Measurements from ENCODE around the gene ELAC2. TPM values are rescaled to one million over a fixed set of nuclear protein-coding genes. Genes with fewer than 3 reads are reported as not detected.

Gene ELAC2
- total and polyA plus RNA-seq, 10 donors = 29.4 to 110 (median 70.2) TPM

- H3K27ac ChIP-seq = no peak overlapping the region
- no peaks in the 10 kb centered on the region for H3K9me3 ChIP-seq
- no peak for TF ChIP-seq CTCF (IDR thresholded peaks at IDR 0.05 in 8 of 11, conservative IDR thresholded peaks at IDR 0.05 in 3 of 11)
- TF ChIP-seq POLR2A (IDR thresholded peaks at IDR 0.05) = no peak
- TF ChIP-seq POLR2AphosphoS5 (IDR thresholded peaks at IDR 0.05) = no peak
- 87 to 96% (median 94%) methylated on average over 5 of the region's 5 CpGs for WGBS, 5 donors
- H3K27me3 ChIP-seq (replicated peaks in 1 of 7) = no peaks in the 10 kb centered on the region
- intact Hi-C loops (cut with DNase I; ENCODE audit: low total_unique reads) = no loop called here
- H3K4me3 ChIP-seq = no peak overlapping the region
- H3K36me3 ChIP-seq = peaks cover 7 to 100% (median 100%) of the 10 kb centered on the region in 6 donors
- no peak for DNase-seq
- H3K4me1 ChIP-seq = peaks cover 0 to 10% (median 0%) of the 10 kb centered on the region in 6 donors
Measured at GRCh38 chr17:12998874-12999273, 19.0 kb downstream of the ELAC2 start.

GRCh38 chr17:12998461-12998860, 19.4 kb downstream of the ELAC2 start:
- no peak for TF ChIP-seq POLR2AphosphoS5 (IDR thresholded peaks at IDR 0.05)
- TF ChIP-seq POLR2A (IDR thresholded peaks at IDR 0.05) = no peak
- no peak for TF ChIP-seq CTCF (IDR thresholded peaks at IDR 0.05 in 8 of 11, conservative IDR thresholded peaks at IDR 0.05 in 3 of 11)
- Histone ChIP-seq H3K27ac (no peak overlapping the region), H3K4me1 (peaks cover 0 to 9% (median 0%) of the 10 kb centered on the region in 6 donors), H3K27me3 (replicated peaks in 1 of 7) (no peaks in the 10 kb centered on the region), H3K9me3 (no peaks in the 10 kb centered on the region), H3K4me3 (no peak overlapping the region), H3K36me3 (peaks cover 7 to 100% (median 100%) of the 10 kb centered on the region in 6 donors)
- 88 to 95% (median 93%) methylated on average over 8 of the region's 8 CpGs for WGBS, 5 donors
- intact Hi-C loops (cut with DNase I; ENCODE audit: low total_unique reads) = no loop called here
- no peak for DNase-seq

GRCh38 chr17:12996941-12997340, 20.9 kb downstream of the ELAC2 start:
- Histone ChIP-seq H3K4me1 (no peaks in the 10 kb centered on the region), H3K27me3 (replicated peaks in 1 of 7) (no peaks in the 10 kb centered on the region), H3K27ac (no peak overlapping the region), H3K9me3 (no peaks in the 10 kb centered on the region), H3K36me3 (peaks cover 11 to 100% (median 100%) of the 10 kb centered on the region in 6 donors), H3K4me3 (no peak overlapping the region)
- WGBS, 5 donors = 78 to 98% (median 88%) methylated on average over 4 to 5 of the region's 5 CpGs
- DNase-seq = no peak
- intact Hi-C loops (cut with DNase I; ENCODE audit: low total_unique reads) = no loop called here
- TF ChIP-seq CTCF (IDR thresholded peaks at IDR 0.05 in 8 of 11, conservative IDR thresholded peaks at IDR 0.05 in 3 of 11) = no peak
- no peak for TF ChIP-seq POLR2A (IDR thresholded peaks at IDR 0.05)
- TF ChIP-seq POLR2AphosphoS5 (IDR thresholded peaks at IDR 0.05) = no peak

DNA sequence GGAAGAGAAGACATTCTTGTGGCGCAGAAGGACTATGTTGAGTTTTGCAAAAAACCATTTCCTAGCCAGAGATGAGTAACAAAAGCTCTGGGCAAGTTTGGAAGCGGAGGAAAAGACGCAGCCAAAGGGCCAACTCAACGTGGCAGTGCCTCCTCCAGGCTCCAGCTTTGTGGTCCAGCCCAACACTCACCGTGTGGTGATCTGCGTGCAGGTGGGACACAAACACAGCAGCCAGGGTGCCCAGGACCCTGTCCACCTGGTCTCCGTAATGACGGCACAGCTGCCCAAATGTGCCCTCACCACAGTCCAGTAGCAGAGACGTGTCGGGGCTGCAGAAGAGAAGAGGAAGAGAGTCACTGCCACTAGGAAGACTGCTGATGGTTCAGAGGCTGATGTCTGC, 21.5 kb downstream of the ELAC2 start:
- no peak for DNase-seq
- WGBS, 5 donors = 93 to 96% (median 95%) methylated on average over 10 of the region's 10 CpGs

DNA sequence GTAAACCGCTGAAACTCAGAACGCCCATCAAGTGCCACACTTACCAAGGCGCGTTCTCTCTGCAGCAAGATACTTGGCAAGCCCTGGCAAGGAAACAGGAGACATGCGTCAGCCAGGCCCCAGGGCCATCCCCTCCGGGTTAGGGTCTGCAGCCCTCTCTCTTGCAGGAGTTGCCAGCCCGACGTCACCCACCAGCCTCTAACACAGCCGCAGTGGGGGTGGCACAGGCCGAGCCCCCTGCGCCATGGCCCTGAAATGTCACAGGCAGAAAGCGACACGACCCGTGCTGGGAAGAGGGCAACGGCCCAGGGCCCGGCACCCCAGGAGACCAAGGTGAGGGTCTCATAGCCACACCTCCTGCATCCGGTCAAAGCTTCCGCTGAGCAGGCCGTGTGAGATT, 21.9 kb downstream of the ELAC2 start:
- Histone ChIP-seq H3K4me1 (no peaks in the 10 kb centered on the region), H3K27me3 (replicated peaks in 1 of 7) (no peaks in the 10 kb centered on the region), H3K36me3 (peaks cover 11 to 100% (median 100%) of the 10 kb centered on the region in 6 donors), H3K27ac (no peak overlapping the region), H3K4me3 (no peak overlapping the region), H3K9me3 (no peaks in the 10 kb centered on the region)
- DNase-seq = no peak
- TF ChIP-seq POLR2AphosphoS5 (IDR thresholded peaks at IDR 0.05) (peak in 1 of 3 donors; percentile 45), POLR2A (IDR thresholded peaks at IDR 0.05) (no peak), CTCF (IDR thresholded peaks at IDR 0.05 in 8 of 11, conservative IDR thresholded peaks at IDR 0.05 in 3 of 11) (no peak)
- intact Hi-C loops (cut with DNase I; ENCODE audit: low total_unique reads) = no loop called here
- WGBS, 5 donors = 93 to 96% (median 94%) methylated on average over 17 to 19 of the region's 19 CpGs

More for the DNA sequence above, 21.5 kb downstream of the ELAC2 start:
- no peak overlapping the region for H3K27ac ChIP-seq
- H3K4me1 ChIP-seq = no peaks in the 10 kb centered on the region
- H3K36me3 ChIP-seq = peaks cover 11 to 100% (median 100%) of the 10 kb centered on the region in 6 donors
- no peak for TF ChIP-seq POLR2AphosphoS5 (IDR thresholded peaks at IDR 0.05)
- H3K9me3 ChIP-seq = no peaks in the 10 kb centered on the region
- intact Hi-C loops (cut with DNase I; ENCODE audit: low total_unique reads) = no loop called here
- H3K27me3 ChIP-seq (replicated peaks in 1 of 7) = no peaks in the 10 kb centered on the region
- no peak overlapping the region for H3K4me3 ChIP-seq

Data from spleen (tissue), 11 donors.